GM18870 (cell line): ENCODE results near the gene TUBB2A.
"Not testable (repeated sequence)": the region's sequence is repeated elsewhere in the genome, so short reads cannot be mapped to it uniquely, and the experiment has no call there.

Experiments used
- ATAC-seq: cut with Tn5 transposase; IDR thresholded peaks from one replicate; pipeline ENCODE4 v1.9.1; 2021; ENCODE audit warnings: moderate library complexity; ENCODE audit not compliant: unreplicated experiment

Gene TUBB2A

DNA sequence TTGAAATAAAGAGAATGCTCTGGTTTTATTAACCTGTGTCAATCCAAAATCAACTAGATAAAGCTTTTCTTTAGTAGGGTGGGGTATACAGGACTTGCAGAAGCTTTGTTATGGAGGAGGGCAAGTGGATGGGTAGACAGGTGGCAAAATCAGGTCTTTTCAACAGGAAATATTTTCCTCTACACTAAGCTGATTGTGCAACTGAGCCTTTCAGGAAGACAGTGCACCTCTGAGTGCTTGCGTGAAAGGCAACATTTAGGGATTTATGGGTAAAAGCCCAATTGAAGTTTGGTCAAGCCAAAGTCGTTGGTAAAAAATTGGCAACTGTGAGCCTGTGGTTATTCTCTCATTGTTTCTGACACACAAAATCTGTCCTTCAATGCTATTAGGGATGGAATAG, 23.8 kb upstream of the TUBB2A start:
- no peak for ATAC-seq

DNA sequence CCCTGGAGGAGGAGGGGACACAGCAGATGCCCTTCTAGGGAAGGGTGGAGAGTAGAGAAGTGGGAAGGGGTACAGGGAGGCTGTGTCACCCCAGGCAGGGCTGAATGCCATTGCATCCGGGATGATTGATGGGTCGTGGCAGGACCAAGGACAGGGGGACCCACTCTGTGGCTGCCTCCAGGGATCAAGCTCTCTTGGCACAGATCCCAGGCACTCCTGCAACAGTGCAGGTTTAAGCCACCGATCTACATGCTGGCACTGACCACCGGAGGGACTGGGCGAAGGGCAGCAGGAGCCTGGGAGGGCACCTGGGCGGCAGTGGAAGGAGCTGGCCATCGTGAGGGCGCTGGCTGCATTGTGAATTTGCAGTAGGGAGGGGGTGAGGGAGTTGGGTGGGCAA, 22.6 kb upstream of the TUBB2A start:
- not testable (repeated sequence) for ATAC-seq

DNA sequence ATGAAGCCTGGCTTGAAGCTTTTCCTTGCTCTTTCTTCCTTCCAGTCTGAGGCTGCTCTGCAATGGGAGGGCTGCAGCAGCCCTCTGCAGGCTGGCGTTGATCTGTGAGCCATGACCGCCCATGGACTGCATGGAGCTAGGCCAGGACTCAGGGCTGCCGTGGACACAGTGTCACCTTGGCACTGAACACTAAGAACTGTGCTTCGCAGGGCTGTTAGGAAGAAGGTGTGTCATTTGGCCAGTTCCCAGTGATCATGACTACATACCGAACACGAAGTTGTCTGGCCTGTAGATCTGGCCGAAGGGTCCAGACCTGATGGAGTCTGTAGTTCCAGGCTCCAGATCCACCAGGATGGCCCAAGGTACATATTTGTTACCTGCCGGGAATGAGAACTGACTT, 21.3 kb upstream of the TUBB2A start:
- not testable (repeated sequence) for ATAC-seq

DNA sequence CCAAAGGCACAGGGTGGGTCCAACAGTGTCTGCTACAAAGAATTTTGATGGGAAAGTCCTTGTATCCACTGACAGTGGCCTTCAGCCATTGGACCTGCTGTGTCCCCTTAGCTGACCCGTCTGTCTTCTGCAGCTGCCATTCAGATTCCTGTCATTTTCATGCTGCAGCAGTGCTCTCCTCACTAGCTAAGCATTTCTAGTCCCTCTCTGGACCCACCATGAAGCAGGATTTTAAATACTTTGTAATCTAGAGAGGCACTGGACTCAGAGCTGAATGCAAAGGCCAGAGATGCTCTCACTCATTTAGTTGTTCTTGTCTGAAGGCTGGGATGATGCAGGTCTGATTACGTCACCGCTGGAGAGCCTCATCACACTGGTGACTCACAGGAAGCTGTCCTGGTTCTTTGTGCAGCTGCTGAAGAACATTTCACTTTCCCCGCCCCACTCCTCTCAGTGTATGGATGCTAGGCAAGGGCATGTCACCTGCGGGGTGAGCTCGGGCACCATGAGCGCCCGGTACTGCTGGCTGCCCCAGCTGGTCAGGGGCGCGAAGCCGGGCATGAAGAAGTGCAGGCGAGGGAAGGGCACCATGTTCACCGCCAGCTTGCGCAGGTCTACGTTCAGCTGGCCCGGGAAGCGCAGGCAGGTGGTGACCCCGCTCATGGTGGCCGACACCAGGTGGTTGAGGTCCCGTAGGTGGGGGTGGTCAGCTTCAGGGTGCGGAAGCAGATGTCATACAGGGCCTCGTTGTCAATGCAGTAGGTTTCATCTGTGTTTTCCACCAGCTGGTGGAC, 19.4 kb upstream of the TUBB2A start:
- no peak for ATAC-seq

DNA sequence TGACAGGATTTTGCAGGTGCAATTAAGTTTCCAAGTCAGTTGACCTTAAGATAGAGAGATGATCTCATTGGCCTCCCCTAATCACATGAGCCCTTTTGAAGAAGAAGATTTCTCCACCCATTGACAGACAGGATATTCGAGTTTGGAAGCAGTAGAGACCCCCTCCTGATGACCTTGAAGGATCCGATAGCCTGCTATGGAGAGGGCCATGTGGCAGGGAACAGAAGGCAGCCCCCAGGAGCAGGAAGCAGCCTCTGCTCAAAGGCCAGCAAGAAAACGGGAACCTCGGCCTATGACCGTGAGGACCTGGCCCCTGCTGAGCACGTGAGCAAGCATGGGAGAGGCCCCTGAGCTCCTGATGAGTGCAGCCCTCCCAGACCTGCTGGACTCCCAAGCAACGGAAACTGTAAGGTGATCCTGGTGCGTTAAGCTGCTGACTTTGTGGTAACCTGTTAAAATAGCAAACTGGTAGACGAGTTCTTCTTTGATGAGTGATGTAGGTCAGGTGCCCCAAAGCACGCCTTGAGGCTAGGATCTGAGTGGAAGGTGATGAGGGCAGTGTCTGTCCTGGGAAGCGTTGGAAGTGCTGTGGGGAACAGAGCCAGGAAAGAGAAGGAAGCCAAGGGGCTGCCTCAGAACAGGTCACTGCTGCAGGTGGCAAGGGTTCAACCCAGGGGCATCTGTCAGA, 18.5 kb upstream of the TUBB2A start:
- no peak for ATAC-seq

DNA sequence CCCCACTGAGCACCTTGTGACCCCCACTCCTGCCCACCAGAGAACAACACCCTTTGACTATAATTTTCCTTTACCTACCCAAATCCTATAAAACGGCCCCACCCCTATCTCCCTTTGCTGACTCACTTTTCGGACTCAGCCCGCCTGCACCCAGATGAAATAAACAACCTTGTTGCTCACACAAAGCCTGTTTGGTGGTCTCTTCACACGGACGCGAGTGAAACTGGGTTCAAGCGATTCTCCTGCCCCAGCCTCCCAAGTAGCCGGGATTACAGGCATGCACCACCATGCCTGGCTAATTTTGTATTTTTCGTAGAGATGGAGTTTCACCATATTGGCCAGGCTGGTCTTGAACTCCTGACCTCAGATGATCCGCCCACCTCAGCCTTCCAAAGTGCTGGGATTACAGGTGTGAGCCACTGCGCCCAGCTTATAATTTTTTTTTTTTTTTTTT, 16.3 kb upstream of the TUBB2A start:
- ATAC-seq: not testable (repeated sequence)

DNA sequence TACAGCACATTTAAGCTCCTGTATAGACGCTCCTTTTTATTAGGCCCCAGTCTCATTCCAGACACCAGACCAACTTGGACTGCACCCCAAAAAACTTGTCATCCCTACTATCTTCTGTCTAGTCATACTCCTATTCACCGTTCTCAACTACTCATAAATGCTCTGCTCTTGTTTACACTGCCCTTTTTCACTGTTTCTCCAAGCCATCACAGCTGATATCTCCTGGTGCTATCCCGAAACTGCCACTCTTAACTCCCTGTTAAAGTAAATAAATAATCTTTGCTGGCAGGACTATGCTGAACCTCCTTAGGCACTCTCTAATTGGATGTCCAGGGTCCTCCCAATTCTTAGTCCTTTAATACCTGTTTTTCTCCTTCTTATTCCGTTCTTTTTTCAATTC, 15.4 kb upstream of the TUBB2A start:
- not testable (repeated sequence) for ATAC-seq

DNA sequence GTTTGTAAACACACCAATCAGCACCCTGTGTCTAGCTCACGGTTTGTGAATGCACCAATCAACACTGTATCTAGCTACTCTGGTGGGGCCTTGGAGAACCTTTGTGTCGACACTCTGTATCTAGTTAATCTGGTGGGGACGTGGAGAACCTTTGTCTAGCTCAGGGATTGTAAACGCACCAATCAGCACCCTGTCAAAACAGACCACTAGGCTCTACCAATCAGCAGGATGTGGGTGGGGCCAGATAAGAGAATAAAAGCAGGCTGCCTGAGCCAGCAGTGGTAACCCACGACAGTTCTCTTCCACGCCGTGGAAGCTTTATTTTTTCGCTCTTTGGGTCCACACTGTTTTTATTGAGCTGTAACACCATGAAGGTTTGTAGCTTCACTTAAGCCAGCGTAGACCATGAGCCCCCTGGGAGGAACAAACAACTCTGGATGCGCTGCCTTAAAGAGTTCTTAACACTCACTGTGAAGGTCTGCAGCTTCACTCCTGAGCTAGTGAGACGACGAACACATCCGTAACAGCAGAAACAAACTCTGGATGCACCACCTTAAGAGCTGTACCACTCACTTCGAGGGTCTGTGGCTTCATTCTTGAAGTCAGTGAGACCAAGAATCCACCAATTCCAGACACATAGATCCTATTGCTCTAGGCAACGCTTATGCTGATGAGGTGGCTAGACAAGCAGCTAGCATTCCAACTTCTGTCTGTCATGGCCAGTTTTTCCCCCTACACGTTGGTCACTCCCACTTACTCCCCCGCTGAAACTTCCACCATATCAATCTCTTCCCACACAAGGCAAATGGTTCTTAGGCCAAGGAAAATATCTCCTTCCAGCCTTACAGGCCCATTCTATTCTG, 14.2 kb upstream of the TUBB2A start:
- not testable (repeated sequence) for ATAC-seq

DNA sequence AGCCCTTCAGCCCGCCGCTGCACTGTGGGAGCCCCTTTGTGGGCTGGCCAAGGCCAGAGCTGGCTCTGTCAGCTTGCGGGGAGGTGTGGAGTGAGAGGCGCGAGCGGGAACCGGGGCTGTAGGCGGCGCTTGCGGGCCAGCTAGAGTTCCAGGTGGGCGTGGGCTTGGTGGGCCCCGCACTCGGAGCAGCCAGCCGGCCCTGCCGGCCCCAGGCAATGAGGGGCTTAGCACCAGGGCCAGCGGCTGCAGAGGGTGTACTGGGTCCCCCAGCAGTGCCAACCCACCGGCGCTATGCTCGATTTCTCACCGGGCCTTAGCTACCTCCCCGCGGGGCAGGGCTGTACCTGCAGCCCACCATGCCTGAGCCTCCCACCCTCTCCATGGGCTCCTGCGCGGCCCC, 13.3 kb upstream of the TUBB2A start:
- ATAC-seq: not testable (repeated sequence)

DNA sequence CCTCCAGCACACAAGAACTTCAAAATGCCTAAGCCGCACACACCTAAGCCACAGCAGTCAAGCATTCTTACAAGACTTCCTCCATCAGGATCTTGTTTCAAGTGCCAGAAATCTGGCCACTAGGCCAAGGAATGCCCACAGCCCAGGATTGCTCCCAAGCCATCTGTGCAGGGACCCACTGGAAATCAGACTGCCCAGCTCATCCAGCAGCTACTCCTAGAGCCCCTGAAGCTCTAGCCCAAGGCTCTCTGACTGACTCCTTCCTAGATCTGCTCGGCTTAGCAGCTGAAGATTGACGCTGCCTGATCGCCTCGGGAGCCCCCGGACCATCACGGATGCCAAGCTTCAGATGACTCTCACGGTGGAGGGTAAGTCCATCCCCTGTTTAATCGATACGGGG, 10.7 kb upstream of the TUBB2A start:
- not testable (repeated sequence) for ATAC-seq

DNA sequence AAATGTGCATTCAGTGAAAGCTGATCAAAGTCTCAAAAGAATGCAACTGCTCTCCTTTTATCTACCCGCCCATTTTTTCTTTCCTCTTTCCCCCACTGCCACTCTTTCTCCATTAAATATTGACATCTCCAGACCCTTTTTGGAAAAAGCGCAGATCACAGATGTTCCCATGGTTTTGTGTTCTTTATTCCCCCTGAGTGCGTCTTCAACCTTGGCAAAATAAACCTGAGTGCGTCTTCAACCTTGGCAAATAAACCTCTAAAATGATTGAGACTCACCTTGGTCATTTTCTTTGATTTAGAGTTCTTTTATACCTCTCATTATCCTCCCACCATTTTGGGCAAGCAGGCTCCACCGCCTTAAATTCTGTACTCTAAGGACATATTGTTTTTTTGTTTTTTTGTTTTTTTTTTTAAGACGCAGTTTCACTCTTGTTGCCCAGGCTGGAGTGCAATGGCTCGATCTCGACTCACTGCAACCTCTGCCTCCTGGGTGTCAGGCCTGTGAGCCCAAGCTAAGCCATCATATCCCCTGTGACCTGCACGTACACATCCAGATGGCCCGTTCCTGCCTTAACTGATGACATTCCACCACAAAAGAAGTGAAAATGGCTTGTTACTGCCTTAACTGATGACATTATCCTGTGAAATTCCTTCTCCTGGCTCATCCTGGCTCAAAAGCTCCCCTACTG, 9.3 kb upstream of the TUBB2A start:
- ATAC-seq: not testable (repeated sequence)

DNA sequence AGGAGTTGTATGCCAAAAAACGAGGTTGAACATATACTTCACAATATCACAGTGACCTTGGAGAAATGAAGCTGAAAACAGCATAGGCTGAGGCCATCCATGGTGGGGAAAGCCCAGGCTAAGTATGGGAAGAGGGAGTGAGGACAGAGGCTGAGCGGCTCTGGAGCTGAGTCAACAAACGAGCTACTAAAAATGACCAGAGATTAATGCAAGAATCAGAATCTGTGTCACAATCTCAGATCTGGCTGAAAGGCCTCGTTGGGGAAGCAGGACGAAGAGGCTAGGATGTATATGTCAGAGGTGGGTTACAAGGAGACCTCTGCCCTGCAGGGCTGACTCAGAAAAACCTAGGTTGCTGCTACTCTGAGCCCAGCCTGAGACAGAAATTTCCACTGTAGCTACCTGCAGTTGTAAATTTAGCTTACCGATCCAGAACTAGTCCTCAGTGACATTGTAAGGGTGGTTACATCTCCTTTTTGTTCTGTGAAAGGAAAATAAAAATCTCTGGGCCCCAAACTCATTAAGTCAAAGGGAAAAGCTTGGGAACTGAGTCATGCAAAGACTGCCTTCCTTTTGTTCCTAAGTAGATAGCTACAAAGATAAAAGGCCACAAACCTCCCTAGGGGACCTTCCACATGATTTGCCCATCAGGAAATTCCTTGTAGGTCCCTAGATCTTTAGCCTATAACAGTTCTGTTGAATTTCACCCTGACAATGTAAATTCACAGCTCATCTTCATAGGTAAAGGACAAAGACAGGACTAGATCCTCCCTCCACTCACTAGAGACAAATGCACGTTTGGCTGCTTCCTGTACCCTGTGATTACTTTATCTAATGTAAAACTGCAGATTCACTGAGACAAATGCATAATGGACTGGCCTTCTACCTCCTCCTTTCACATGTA, 8.5 kb upstream of the TUBB2A start:
- no peak for ATAC-seq

DNA sequence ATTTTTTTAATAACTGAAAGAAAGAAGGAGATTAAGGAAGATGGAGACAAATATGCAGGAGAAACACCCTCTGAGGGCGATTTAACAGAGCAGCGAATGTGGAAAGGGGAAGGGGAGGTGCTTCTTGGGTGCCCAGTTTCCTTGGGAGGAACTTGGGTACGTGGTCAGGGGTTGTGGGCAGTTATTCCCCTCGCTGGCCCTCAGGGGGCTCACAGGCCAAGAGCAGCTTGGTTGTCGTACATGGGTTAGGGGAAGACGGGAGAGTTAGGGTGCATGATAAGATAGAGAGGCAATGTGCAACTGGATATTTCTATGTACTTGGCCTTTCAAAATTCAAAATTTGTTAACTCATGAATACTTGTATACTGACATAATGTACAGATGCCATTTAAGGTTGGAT, 7.0 kb upstream of the TUBB2A start:
- ATAC-seq: no peak

DNA sequence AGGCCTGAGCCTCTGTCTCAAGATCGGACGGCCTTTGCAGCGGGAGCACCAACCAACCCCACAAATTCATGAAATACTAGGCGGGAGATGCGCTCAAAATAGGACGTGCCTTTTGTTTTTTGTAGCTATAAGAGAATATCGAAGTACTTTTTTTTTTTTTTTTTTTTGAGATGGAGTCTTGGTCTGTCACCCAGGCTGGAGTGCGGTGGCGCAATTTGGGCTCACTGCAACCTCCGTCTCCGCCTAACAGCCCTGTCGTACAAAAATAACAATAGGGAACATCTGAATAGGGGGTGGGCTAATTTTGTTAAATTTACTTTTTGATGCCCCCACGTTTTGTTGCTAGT, 5.9 kb upstream of the TUBB2A start:
- ATAC-seq: no peak

DNA sequence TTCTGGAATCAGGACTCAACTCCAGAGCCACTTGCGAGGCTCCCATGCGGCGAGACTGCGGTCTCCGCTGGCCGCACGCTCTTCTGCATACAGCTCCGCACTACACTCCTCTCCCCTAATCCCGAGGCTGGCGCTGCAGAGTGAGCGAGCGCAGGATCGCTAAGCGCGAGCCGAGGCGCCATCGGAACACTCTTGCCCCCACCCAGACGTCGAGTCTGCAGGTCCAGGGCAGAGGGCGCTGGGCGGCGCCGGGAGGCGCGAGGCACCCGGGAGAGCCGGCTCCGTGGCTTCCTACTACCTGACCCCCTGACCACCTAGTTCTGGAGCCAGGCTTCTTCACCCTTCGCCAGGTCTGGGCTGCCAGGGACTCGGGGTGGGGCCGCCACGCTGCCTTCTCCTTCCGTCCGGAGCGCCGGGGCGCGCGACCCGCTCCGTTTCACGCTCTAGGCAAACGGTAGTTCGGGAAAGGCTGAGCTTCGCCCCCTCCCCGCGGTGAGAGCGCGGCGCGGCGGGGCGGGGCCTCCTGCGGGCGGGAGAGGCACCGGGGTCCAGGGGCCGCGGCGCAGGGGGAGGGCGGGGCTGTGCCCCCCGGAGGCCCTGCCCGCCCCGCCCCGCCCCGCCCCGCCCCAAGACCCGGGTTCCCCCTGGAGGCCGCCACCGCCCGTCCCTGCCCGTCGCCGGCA, 5.4 kb upstream of the TUBB2A start:
- ATAC-seq: no peak

DNA sequence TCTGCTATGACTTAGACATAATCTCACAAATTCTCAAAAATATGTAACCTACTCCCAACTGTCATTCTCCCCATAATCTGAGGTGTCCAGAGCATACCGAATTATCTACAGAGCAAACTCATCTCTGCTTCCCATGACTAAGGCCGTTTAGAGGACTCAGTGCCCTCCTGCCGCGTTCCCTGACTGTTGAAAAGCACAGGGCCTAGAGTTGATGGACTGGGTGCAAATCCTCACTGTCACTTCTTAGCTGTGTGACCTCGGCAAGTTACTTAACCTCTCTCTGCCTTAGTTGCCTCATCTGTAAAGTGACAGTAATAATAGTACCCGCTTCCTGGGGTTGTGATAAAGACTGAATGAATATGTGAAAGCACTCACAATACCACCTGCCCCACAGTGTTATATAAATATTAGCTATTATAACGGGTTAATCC, 4.7 kb upstream of the TUBB2A start:
- no peak for ATAC-seq

DNA sequence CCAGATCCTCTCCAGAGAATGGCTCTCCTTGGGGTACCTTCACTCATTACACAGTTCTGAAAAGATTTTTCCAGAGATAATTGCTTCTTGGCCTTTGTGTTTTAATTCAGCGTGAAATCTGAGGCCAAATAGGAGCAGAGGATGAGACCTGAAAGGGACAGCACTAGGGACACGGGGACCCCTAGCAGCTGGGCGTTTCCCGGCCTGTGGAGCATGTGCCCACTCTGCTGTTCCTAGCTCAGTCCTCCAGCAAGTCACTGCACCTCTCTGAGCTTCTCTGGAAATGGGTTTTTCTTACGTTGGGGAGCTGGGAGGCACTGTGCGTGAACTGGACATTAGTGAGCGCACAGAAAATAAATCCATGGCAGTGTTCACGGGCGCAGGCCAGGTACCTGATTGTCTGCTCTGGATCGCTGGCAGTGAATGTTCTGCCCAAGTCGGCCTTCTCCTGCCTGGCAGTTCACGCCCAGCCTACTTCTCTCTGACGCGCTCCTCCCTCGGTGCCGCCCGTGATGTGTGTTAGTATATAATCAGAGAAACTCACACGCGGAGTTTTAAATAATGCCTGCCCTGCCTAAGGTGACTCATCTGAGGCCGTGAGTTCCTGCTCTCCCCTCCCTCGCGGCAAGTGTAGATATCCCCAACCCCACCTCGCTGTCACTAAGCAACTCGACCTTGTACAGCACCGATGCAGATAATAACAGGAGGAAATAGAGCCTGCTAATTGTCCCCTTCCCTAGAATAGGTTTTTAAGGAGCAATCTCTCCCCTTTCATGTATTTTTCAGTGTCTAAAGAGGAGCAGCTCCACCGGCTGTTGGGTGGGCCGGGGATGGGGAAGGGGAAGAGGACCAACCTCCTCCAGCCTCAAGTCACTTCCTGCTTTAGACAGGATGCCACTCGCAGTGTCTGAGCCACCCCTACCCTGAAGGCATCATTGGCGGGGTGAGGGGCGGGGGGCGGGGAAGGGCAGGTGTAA, 2.7 kb upstream of the TUBB2A start:
- no peak for ATAC-seq
